HG03064 (cell line): Measurements from ENCODE around the gene PRKCZ.

ENCODE experiments used
- ATAC-seq: cut with Tn5 transposase; IDR thresholded peaks from one replicate; pipeline ENCODE4 v1.9.1; 2021; ENCODE audit warnings: low read depth; ENCODE audit not compliant: unreplicated experiment

PRKCZ gene

DNA sequence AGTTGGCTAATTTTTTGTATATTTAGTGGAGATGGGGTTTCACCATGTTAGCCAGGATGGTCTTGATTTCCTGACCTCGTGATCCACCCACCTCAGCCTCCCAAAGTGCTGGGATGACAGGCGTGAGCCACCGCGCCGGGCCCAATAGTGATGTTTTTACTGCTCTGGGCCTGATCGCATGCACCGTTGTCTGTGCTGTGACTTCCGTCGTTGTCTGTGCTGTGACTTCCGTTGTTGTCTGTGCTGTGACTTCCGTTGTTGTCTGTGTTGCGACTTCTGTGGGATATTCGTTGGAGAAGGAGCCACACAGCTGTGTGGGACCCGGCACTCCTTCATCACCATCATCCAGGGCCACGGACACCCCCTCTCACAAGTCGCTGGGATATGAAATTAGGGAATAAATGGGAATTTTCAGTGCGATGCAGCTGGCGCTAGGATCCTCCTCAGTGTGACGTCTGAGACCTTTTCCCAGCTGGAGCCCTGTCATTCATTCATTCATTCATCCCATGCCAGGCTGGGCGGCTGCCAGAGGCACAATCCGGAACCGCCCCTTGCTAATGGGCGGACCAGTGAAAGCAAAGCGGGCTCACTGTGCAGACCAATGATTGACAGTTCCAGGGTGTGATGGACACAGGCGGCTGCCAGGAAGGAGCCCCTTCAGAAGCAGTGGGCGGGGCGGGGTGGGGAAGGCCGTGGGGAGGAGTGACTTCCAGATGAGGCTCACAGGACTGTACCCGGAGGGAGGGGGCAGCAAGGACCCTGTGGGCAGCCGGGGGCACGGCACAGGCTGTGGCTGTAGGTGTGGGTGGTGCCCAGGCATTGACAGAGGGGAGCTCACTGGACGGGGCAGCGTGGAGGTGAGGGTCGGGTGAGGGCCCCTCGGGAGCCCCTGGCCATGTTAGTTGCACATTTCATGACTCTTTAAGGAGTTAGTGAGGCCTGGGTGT, 48.9 kb downstream of the PRKCZ start:
- no peak for ATAC-seq

DNA sequence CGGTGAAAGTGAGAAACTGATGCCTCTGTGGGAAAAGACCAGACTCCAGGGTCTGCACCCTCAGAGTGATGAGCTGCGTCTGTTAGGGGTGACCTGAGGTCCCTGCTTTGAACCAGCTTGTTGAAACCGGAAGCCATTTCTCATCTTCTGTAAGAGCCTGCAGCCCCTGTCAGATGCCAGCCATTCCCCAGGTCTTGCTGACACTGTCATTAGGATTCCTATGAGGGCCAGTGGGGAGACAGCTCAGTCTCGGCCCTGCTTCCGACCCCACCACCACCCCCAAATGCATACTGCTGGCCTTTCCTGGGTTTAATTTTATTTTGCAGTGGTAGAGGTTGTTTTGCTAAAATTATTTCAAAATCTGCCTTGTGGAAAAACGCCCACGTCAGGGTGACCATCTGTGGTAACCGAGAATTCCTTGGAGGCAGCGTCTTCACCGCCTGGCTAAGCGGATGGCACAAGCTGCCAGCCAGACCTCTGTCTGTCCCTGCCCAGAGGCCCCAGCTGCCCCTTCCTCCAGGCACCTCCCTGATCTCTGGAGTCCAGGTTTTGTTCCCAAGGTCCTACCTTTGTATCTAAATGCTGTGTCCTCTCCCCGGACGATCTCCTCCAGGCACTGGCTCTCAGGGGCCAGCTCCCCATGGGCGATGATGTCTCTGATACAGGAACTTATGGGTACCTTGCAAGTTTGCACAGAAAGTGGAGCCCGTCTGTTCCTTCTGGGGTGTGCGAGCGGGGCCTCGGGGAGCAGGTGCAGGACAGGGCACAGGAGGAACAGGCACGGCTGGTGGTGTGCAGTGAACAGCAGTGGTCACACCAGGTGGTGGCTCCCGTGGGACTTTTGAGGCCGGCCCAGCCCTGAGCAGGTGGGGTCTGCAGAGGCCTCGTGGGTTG, 49.9 kb downstream of the PRKCZ start:
- ATAC-seq: no peak

DNA sequence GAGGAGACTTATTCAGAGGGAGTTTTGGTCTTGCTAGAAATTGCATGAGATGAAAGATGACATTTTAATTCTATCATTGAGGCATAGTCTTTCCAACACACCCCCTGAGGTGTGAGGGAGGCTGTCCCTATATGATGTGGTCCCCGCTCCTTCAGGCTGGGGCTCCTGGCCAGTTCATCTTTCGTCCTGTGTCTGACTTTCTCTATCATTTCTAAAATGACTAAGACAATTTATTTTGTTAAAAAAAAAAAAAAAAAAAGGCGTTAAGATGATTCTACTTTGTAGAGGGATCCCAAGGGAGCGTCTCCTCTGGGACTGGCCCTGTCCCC, 50.5 kb downstream of the PRKCZ start:
- ATAC-seq: no peak

DNA sequence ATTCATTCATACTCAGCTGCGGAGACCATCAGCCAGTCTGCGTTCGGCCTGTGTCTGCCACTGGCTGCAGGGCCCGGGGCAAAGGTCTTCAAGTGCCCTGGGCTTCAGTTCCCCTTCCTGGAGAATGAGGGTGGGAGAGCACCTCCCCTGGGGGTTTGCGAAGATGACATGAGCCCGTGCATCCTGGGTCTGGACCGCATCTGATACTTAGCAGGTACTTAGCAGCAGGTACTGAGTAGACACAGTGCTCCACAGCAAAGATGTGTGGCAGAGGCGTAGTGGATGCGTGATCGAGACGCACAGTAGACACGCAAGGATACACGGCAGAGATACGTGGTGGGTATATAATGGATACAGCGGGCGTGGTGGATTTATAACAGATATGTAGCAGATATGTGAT, 51.3 kb downstream of the PRKCZ start:
- ATAC-seq: no peak

DNA sequence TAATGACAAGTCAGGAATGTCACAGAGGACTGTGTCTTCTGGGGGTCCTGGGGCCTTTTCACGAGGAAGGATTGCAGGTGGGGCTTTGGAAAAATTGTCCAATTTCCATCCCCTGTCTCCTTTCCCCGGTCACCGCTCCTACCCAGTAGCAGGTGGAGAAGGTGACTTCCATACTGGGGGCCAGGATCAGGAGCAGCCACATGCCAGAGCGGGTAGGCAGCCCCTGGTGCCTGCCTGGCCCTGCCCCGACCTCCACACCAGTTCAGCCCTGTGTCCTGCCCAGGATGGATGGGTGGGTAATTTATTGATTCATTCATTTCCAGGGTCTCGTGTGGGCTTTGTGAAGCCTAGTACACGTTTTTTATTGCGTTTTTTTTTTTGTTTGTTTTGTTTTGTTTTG, 51.7 kb downstream of the PRKCZ start:
- no peak for ATAC-seq

DNA sequence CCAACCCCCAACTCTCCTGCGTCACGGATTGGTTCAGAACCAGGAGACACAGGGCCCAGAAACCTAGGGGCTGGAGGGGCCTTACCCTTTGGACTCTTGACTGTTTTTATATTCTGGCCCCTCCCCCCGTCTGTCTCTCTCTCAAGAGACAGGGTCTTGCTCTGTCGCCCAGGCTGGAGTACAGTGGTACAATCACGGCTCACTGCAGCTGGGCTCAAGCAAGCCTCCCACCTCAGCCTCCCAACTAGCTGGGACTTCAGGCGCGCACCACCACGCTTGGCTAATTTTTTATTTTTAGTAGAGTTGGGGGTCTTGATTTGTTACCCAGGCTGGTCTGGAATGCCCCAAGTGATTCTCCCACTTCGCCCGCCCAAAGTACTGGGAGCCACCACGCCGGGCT, 52.5 kb downstream of the PRKCZ start:
- no peak for ATAC-seq

DNA sequence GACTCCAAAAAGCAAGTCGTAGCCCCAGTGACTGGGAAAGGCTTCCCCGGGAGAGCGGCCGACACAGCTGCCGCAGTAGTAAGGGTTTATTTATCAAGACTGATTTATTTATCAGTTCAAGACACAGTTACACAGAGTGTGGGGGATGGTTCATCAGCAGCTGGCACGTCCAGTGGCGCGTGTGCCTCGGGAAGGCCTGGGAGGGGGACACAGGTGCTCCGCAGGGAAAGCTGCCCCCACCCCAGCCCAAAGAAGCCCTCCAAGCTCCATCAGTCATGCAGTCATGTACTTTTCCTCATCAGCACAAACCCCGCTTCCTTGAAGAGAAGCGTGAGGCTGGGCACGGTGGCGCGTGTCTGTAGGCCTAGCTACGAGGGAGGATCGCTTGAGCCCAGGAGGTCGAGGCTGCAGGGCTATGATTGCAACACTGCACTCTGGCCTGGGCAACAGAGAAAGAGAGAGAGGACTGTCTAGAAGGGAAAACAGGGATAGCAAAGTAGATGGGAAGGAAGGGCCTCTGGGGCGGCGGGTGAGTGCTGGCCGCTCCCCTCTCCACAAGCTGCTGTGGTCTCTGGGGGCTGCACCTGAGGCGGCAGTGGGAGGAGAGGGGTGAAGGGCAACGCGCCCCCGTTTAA, 53.2 kb downstream of the PRKCZ start:
- no peak for ATAC-seq

DNA sequence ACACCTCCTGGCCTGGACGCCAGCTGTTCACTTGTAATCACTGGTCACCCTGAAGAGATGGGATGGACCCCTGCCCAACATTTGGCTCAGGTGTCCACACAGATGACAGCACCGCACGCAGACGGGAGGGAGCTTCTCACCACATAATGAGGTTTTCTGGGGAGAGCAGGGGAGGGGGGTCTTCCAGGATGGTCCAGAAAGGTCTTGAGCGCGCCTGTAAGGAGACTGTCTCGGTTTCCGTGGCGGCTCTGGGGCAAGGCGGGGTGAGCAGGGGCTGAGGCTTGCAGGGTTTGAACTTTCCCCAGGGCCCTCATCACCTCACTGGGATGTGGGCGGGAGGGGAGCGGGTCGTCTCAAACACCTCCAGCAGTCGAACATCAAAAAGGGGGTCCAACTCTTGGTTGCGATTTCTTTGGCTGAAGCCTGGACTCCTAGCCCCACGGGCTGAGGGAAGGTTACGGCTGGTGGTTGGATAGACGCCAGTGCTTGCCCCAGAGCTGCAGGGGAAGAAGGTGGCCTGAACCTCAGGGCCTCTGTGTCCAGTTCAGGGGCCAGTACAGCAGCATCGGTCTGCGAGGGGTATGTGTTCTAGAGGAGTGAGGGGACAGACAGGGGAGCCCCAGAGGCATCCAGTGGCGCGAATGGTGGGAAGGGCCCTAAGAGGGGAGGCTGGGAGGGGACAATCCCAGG, 53.8 kb downstream of the PRKCZ start:
- ATAC-seq: no peak

DNA sequence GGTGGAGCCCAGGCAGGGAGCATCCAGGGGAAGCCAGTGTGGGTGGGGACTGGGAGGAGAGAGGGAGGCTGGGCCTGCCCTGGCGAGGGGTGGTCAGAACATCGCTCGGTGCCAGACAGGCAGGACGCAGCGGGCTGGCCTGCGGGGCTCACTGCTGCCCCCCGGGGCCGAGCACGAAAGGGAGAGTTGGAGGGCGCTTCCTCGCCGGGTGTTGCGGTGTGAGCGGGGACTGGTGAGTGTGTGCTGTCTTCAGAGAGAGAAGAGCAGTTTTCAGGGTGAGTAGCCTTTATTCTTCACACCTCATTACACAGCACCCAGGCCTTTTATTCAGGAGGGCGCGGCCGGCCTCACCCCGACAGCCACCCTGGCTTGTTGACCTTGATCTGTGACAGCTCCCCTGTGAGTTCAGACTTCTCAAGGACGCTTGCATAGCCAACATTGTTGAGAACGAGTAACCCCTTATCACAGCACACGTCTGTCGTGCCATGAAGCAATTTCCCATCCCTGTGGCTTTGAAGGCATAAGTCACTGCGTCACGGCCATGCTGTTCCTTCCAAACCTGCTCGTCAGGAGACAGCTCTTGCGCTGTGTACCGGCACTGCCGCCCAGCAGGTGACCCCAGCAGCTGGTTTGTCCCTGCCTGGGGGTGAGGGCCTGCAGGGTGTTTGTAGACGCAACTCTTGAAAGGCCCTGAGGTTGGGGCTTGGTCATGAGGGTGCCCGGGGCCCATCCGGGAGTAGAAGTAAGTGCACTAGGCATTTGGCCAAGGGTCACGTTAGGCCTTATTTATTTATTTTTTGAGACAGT, 54.6 kb downstream of the PRKCZ start:
- no peak for ATAC-seq

DNA sequence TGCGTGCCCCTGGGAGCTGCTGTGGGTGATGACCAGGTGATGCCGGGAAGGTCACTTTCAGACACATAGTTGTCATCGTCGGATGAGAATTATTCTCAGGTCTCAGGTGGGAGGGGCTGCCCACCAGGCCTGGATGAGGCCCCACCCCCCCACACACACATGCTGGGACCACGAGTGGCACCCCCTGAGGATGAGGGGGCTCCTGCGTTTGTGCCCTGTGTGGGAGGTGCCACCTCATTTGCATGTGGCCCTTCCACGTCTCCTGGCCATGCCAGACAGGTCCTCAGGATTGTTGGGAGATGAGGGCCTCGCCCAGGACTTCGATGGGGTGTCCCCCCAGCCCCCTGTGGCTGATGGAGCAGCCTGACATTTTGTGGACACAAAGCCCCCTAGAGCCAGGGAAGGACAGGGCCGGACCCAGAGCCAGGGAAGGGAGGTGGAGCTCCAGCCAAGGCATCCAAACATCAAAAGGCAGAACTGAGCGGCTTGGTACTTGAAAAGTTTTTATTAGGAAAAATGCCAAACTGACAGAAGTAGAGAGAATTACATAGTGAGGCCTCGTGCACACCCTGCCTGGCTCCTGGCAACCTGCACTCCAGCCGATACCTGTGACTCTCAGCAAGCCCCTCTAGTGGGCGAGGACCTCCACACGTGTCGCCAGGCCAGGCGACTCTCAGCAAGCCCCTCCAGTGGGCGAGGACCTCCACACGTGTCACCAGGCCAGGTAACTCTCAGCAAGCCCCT, 55.7 kb downstream of the PRKCZ start:
- no peak for ATAC-seq

DNA sequence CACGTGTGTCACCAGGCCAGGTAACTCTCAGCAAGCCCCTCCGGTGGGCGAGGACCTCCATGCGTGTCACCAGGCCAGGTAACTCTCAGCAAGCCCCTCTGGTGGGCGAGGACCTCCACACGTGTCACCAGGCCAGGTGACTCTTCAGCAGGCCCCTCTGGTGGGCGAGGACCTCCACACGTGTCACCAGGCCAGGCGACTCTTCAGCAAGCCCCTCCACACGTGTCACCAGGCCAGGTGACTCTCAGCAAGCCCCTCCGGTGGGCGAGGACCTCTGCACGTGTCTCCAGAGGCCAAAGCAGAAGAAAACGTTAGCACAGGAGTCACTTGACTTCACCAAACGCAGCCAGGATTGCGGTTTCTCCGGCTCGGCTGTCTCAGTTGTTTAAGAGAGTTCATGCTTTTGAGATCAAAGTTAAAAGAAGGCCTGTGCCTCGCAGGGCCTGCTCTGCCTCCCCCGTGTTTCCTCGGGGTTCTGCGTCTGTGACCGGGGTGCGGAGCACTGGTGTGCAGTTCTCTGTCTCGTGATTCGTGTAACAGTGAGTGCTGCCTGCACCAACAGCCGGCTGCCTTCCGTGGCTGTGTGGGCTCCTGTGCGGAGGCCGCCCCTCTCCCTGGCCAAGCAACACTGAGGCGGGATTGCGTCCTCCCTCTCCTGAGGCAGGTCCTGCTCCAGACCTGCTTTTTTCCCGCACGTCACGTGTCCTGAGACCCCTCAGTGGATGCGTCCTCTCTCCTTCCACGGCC, 56.6 kb downstream of the PRKCZ start:
- no peak for ATAC-seq

DNA sequence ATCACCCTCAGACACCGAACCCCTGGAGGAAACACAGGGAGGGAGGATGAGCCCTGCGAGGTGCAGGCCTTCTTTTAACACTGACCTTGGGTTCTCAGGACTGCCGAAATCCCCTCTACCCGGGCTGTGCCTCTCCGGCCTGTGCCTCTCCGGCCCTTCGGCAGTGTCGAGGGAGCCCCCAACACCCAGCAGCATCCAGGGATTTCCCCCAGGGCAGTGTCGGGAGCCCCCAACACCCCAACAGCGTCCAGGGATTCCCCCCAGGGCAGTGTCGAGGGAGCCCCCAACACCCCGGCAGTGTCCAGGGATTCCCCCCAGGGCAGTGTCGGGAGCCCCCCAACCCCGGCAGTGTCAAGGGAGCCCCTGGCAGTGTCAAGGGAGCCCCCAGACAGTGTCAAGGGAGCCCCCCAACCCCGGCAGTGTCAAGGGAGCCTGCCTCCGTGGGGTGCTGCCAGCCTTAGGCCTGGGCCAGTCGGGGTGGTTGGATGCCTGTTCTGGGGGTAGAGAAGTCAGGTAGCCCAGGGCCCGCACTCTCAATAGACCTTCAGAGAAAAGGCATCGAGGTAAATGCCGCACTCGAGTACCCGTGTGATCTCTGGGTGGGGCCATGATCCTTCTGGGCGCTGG, 57.5 kb downstream of the PRKCZ start:
- no peak for ATAC-seq

DNA sequence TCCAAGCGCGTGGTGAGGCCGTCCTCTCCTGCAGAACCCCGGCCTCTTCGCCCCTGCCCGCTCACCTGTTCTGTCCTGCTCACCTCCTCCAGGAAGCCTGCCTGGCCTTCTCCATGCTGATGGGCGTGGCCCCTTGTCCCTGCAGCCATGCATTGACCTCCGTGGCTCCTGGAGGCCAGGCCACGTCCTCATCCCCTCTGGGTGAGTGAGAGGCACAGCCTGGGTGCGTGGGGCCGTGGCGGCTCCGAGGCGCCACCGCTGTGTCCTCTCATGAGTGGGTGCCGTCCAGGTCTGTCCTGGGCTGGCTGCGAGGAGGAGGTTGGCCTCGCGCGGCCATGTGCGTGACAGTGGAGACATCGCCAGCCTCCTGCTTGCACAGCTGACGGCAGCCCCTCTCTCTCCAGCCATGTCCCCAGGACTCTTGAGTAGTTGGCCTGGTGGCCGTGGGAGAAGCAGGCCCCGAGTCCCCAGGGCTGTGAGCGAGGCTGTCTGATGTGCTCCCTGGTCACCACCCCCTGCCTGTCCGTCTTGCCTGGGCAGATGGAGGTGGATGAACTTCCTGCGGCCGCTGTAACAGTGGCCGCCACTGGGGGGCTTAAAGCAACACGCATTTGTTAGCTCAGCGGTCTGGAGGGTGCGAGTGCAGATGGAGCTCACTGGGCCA, 58.1 kb downstream of the PRKCZ start:
- ATAC-seq: no peak

DNA sequence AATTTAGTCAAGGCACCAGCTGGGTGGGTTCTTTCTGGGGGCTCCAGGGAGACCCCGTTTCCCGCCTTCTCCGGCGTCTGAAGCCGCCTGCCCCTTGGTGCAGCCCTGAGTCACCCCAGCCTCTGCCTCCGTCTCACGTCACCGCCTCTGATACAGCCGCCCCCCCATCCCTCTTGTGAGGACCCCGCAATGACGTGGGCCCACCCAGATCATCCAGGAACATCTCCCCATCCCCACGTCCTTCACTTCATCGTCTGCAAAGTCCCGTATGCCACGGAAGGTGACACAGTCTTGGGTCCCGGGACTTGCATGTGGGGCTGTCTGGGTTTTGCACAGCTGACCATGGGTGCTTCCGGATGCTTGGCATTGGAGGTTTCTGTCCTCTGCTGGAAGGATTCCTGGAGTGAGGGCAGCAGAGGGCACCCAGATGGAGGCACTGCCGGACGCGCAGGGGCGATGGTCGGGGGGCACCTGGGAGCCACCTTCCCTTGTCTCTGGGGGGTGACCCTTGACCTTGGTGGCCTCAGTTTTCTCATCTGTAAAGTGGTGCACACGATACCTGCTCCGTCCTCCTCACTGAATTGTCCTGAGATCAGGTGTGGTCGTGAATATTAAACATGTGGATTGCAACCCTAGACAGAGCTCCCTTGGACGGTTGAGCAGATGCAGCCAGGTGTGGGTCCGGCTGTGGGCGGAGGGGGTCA, 58.8 kb downstream of the PRKCZ start:
- no peak for ATAC-seq

DNA sequence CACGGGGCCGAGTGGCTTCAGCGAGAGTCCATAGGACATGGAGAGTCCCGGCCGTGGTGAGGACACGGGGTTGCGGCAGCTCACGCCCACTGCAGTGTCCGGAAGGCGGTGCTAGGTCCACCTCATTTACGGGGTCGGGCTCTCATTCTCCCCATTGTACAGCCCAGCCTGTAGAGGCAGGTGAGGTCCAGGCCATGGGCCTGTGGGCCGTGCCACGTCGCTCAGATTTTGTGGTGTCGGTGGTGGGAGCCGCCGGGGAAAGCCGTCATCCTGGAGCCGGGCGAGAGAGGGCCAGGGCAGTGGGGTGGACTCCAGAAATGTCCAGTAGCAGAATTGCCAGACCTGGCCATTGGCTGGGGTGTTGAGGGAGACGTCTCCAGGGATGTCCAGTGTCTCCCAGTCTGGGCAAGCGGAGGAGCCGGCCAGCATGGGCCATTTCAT, 59.4 kb downstream of the PRKCZ start:
- ATAC-seq: no peak

DNA sequence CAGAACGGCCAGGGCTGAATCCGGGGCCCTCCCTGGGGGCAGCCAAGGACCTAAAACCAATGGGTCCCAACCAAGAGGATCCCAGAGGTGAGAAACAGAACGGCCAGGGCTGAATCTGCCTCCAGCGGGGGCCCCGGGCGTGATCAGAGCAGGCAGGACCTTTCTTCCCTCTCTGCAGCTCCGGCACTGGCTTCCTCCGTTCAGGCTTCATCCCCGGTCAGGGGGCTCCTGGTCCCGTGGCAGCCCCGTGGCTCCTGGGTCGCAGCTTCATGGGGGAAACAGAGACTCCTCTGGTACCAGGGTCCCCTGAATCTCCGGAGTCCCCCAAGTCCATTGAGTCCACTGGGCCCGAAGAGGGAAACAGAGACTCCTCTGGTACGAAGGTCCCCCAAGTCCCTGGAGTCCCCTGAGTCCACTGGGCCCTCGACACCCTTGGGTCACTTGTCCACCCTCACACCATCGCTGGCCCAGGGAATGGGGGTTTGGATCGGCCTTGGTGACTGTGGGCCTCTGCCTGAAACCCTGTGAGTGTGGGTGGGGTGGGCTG, 60.1 kb downstream of the PRKCZ start:
- ATAC-seq: no peak
